Activated T-helper 1 cell treated with anti-CD3 and anti-CD28 coated beads, Interleukin-2, amount 50 U/mL, for 16 hours (primary cell): ENCODE measurements around the gene ABTB2.

ENCODE experiments used
- DNase-seq, 2 donors: peaks; one replicate each; pipeline ENCODE4 v3.0.0-alpha.2; 2020; ENCODE audit warnings: low read depth in 1 of 2, low spot score in 1 of 2

Gene ABTB2

GRCh38 chr11:34175284-34176019 is 182.4 kb downstream of the ABTB2 start:
- no peak for DNase-seq

- DNase-seq: peak; percentile 63 to 65
Measured at GRCh38 chr11:34174412-34175041, 183.3 kb downstream of the ABTB2 start.

- DNase-seq: no peak
Measured at GRCh38 chr11:34173050-34173449, 184.8 kb downstream of the ABTB2 start.

GRCh38 chr11:34169686-34170085 is 188.1 kb downstream of the ABTB2 start:
- DNase-seq: no peak

GRCh38 chr11:34168642-34169420 is 189.0 kb downstream of the ABTB2 start:
- no peak for DNase-seq

- DNase-seq: no peak
Measured at GRCh38 chr11:34167961-34168360, 189.8 kb downstream of the ABTB2 start.

GRCh38 chr11:34166806-34167740 is 190.7 kb downstream of the ABTB2 start:
- no peak for DNase-seq

- no peak for DNase-seq
Measured at GRCh38 chr11:34165786-34166555, 191.8 kb downstream of the ABTB2 start.

GRCh38 chr11:34165121-34165520 is 192.7 kb downstream of the ABTB2 start:
- no peak for DNase-seq

GRCh38 chr11:34162856-34163255 is 195.0 kb downstream of the ABTB2 start:
- no peak for DNase-seq

GRCh38 chr11:34162493-34162820 is 195.4 kb downstream of the ABTB2 start:
- no peak for DNase-seq

- DNase-seq: peak in 1 of 2 donors; percentile 11
Measured at GRCh38 chr11:34161812-34162492, 195.9 kb downstream of the ABTB2 start.

GRCh38 chr11:34161361-34161760 is 196.4 kb downstream of the ABTB2 start:
- DNase-seq: no peak

- no peak for DNase-seq
Measured at GRCh38 chr11:34160791-34161190, 197.0 kb downstream of the ABTB2 start.

- no peak for DNase-seq
Measured at GRCh38 chr11:34160049-34160721, 197.6 kb downstream of the ABTB2 start.

- no peak for DNase-seq
Measured at GRCh38 chr11:34158661-34159060, 199.1 kb downstream of the ABTB2 start.

GRCh38 chr11:34157163-34157562 is 200.6 kb downstream of the ABTB2 start:
- no peak for DNase-seq

GRCh38 chr11:34155757-34156062 is 202.1 kb downstream of the ABTB2 start:
- no peak for DNase-seq

- DNase-seq: no peak
Measured at GRCh38 chr11:34155057-34155756, 202.6 kb downstream of the ABTB2 start.
